ENCODE data around the gene NES.

NES gene

GRCh38 chr1:156703741-156704140, 26.5 kb upstream of the NES start:
- DNase-seq (ENCODE audit: low read depth in 2 of 2): no peak

DNA sequence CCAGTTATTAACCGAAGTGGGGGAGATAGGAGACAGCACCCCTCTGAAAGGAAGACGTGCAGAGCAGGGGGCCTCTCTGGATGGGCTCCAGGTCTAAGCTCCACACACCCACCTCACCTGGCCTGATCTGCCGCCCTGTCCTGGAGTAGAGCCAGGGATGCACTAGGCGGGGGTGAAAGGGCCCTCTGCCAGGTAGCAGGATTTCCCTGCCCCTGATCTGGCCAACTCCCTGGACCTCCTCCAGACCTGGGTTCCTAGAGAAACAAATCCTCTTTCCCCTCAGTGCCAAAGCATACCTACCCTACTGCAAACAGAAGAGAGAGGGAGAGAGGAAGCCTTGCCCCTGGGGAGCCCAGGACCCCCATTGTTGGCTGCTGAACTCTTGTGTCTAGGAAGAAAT, 26.1 kb upstream of the NES start:
- DNase-seq (ENCODE audit: low read depth in 2 of 2): no peak

DNA sequence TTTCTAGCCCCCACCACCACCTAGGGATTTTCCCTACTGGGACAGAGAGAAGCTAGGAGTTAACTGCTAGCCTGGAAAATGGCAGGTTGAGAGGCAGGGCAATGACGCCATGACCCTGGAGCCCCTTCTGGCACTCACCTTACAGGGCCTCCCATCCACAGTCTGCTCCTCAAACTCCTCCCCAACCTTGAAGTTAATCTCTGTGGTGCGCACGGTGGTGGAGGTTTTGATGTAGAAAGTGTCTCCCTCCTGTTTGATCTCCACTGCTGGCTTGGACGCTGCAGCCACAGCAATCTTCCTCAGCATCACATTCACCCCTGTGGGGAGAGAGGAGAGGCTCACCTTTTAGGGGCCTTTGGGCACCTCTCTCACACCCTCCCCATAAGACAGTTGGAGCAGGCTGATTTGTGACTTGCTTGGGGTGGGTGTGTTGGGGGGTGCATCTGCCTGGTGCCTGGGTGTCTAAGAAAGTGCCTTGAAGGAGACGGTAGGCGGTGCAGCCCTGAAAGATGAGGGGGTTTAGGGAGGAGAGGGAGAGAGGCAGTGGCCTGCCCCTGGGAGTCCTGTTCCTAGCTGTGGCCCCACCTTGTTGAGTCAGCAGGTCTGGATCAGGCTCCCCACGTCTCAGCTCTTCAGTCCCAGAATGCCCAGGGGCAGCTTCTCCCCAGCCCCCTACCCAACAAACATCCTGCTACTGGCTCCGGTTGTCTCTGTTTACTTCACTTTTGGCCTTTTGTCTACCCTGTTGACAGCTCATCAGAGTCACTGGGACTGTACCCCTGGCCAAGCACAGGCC, 23.7 kb upstream of the NES start:
- DNase-seq (ENCODE audit: low read depth in 2 of 2): no peak

DNA sequence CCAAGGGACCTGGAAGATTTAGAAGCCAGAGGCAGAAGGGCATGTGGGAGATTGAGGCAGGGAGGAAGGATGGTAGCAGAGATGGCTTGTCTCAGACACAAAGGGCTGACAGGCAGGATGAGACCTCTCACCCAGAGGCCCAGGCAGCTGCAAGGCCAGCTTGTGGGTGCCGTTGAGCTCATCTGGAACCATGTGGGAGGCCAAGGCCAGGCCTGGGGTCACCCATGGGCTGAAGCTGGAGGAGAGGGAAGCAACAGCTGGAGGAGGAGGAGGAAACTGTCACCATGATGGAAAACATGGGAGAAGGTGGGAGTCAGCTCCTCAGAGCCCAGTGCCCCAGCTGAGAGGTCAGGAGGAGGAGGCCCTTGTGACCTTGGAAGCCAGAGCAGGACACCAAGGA, 21.8 kb upstream of the NES start:
- DNase-seq (ENCODE audit: low read depth in 2 of 2): no peak

- no peak for DNase-seq (ENCODE audit: low read depth in 2 of 2)
These were observed 20.3 kb upstream of the NES start for GRCh38 chr1:156697481-156697880.

DNA sequence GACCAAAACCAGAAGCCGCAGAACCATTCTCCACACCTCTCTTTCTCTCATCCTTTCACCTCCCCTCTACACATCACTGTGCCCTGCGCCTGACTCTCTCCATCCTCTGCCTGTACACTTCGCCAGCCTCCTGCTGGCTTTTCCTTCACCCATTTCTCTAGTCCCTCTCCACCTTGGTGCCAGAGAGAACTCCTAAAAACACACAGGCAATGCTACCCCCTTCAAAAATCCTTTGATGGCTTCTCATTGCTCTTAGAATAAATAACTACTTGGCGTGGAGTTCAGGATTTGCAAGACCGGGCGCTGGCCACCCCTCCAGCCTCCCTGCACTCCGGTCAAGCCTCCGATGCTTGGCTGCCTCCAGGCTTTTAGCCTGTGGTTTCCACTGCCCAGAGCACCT, 19.5 kb upstream of the NES start:
- DNase-seq (ENCODE audit: low read depth in 2 of 2): no peak

- no peak for DNase-seq (ENCODE audit: low read depth in 2 of 2)
These were observed 17.4 kb upstream of the NES start for GRCh38 chr1:156694690-156694962.

DNA sequence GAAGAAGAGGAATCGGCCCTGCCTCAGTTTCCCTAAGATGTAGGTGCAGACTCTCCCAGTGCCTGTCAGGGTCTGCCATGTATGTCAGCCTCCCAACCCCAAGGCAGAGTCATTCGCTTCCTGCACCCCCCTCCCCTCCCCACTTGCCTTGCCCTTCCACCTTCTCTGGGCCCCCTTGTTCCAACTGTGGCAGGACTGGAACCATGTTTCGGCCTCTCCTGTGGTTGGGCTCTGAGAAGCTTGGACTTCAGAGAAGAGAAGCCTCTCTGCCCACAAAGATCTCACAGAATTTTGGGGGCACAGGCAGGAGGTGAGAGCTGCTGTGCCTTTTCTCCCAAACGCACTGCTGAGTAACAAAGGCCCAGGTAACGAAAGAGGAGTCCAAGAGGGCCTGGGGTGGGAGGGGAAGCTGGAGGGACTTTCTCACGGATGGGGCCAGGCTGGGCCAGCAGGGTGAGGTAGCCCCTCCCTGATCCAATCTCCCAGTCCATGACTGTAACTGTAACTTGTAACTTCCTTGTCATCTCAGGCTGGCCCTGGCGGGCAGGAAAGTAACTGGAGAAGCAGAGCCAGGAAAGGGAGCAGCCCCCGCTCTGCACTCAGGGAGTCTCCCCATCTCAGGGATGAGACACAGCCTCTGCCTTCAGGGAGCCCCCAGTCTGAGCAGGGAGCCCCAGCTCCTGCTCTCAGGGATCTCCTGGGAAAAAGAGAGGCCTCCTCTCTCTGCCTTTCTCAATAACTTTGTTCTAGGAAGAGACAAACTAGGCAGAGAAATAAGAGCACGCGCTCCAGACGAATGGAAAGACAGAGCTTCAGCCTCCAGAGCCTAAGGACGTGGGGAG, 16.9 kb upstream of the NES start:
- no peak for DNase-seq (ENCODE audit: low read depth in 2 of 2)

- no peak for DNase-seq (ENCODE audit: low read depth in 2 of 2)
These were observed 16.0 kb upstream of the NES start for GRCh38 chr1:156692925-156693847.

- DNase-seq (ENCODE audit: low read depth in 2 of 2): no peak
These were observed 15.3 kb upstream of the NES start for GRCh38 chr1:156692441-156692924.

DNA sequence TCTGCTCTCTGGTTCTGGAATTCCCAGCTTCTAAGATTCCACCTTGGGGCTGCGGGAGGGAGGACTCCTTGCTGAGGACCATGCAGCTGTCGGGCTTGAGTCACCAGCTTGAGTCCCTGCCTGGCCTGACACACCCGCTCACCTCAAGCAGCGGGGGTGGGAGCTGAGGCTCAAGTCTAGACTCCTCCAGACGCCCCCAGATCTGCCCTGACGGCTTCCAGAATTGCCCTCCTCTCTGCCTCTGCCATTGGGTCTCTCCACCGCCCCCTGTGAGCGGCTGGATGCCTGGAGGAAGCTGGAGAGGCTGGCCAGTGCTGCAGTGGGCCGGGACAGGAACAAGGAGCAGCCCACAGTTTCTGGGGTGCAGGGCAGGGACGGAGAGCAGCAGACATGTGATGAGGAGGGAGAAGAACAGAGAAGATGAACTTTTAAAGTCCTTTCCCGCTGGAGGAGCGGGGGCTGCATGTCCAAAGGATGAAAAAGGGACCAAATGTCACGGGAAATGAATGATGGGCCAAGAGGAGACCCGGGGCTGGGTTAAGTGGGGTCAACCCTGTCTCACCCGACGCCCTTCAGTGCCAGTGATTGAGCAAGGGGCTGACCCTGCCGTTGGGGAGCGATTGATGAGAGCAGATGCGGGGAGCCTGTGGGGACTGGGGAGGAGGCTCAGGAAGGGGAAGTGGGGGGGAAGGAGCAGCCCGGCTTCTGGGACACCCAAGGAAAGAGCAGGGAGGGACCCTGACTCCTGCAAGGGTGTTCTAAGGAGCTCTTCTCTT, 14.6 kb upstream of the NES start:
- DNase-seq (ENCODE audit: low read depth in 2 of 2): no peak

GRCh38 chr1:156691191-156691590, 14.0 kb upstream of the NES start:
- DNase-seq (ENCODE audit: low read depth in 2 of 2): no peak

DNA sequence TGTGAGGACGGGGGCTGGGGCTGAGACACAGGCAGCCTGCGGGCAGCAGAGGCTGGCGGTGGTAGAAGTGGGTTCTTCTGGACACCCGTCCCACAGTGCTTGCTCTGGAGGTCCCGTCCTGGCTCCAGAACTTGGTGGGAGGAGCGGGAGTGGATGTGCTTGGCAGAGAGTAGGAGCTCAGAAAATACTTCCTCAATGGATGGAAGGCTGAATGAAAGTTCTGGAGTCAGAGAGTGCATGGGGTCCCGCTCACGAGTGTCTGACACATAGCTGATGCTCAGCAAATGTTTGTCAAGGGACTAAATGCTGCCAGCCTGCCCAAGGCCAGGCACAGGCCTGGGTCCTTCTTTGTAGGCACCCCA, 13.4 kb upstream of the NES start:
- DNase-seq (ENCODE audit: low read depth in 2 of 2): no peak

DNA sequence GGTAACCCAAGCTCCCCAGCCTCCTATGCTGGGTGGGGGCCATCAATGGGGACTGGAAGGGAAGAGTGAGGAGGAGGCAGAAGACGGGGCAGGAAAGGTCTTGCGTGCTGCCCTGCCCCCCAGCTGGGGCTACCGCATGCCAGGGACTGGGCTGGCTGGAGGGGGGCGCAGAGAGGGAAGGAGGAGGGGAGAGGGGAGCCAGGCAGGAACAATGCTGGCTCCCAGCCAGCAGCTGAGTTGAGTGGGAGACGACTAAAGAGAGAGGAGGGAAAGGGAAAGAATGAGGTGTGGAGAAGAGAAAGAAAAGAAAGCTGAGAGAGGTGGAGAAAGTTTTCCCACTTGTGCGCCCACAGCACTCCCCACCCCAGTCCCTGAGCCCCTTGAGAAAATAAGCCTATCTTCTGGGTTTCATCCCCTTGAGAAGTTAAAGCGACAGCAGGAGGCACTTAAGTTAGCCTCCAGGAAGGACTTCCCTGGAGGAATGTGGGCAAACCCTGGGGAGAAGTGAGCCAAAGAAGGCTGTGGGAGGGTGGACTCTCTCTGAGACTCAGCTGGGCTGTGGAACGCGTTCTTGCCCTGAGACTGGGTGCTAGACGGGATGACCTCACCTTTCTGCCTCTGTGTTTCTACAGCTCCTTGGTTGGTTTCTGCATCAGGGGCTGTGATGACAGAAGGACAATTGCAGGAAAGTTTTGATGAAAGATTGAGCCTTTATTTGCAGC, 12.9 kb upstream of the NES start:
- no peak for DNase-seq (ENCODE audit: low read depth in 2 of 2)

DNA sequence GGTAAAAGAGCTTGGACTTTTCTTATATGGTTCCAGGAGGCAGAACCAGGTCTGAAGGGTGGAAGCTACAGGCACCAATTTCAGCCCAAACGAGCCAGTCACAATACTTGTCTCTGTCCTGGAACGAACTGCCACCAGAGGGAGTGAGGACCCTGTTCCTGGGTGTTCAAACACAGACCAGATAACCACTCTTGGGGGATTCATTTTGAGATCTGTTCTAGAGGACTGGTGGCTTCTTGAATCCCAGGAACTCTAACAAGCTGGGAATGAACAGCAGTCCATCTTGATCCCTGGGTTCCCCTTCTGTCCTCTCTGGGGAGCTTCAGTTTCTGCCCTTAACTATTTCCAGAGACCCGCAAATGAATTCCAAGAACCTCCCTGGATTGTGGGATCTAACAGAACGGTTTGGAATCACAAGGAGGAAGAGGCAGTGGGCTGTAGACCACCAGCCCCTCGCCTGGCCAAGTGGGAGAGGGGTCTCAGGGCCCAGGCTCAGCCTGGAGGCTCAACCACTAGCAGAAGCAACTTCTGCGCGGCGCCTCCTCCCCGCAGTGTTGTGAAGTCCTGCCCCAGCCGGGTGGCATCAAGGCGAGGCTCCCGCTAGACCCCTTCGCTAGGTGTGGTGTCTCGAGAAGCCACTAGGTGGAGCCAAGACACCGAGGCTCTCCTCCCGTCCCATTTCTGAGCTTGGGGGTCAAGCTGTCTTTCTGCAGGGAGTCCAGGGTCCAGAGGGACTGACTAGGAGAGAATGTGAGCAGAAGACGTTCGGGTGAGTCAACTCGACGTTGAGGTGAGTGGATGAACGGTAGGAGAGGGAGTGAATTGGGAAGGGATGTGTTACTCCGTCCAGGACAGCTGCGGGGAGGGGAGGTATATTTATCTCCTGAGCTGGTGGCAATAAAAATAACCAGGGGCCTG, 12.1 kb upstream of the NES start:
- DNase-seq (ENCODE audit: low read depth in 2 of 2): peak; percentile 60 to 71

- DNase-seq (ENCODE audit: low read depth in 2 of 2): no peak
These were observed 7.1 kb upstream of the NES start for GRCh38 chr1:156684227-156684782.

GRCh38 chr1:156682166-156682890, 5.1 kb upstream of the NES start:
- DNase-seq (ENCODE audit: low read depth in 2 of 2): no peak

DNA sequence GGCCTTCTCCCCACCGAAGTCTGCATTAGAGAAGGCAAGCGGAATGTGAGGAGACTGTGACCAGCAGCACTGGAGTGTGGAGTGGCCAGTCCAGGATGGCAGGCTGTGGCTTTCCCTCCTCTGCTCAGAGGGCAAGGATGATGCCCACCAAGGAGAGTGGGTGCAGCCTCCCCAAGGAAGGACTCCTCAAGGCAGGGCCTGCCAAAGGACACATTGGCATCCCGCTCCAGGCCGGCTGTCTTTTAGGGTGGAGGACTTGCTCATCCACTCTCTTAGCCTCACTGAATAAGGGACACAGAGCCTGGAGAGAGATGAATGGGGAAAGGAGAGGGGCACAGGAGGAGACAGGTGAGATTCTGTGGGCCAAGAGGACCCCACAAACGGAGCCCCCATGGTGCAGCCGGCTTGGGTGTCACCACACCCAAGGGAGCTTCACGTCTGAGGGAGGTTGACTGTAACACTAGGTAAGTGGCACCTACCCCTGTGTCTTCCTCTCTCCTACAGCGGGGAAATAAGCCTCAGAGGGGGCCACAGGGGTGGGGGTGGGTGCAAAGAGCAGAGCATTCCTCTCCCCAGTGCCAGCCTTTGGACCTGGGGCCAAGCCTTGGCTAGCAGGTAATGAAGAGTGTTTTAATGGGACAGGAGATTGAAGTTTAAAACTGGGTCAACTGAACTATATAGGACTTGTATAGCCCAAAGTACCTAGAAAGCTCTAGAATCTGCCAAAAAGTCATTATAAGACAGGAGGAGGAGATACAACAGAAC, 4.2 kb upstream of the NES start:
- no peak for DNase-seq (ENCODE audit: low read depth in 2 of 2)

Measured in stimulated activated CD4-positive, alpha-beta T cell treated with anti-CD3 and anti-CD28 coated beads, Interleukin-1b, Interleukin-23, amount 100 ng/mL, for 4 hours (primary cell).